Measurements from ENCODE around the gene ZNF835. TPM values are rescaled to one million over a fixed set of nuclear protein-coding genes. Genes with fewer than 3 reads are reported as not detected.
"Not testable (repeated sequence)": the region's sequence is repeated elsewhere in the genome, so short reads cannot be mapped to it uniquely, and the experiment has no call there.

Gene ZNF835
- total RNA-seq, 2 donors from 2014 or later, result 0.13 to 0.42 TPM

DNA sequence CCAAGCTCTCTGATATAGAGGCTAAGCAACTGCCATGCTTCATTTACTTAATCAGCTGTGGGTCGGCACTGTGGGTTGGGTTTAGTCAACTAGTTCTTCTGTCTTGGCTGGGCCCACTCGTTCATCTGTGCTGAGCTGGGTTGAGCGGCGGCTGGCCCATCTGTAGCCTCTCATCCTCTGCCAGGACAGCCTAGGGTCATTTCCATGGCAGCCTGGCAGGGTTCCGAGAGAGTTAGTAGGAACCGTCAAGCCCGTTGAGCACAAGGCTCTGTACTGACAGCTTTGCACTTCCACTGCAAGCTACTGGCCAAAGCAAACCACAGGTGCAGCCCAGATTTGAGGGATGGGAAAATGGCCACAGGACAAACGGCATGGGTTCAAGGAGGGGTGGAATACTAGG is 6.6 kb upstream of the ZNF835 start:
- Histone ChIP-seq H3K4me1 (ENCODE audit: control insufficient read depth, insufficient read depth, low read length) (no peaks in the 10 kb centered on the region), H3K36me3 (ENCODE audit: control insufficient read depth, insufficient read depth, low read length) (no peaks in the 10 kb centered on the region), H3K4me3 (ENCODE audit: low read length) (no peak overlapping the region), H3K9me3 (ENCODE audit: control insufficient read depth, low read length) (peaks cover 54% of the 10 kb centered on the region), H3K27ac (ENCODE audit: low read depth, low read length) (no peak overlapping the region), H3K27me3 (ENCODE audit: control insufficient read depth, insufficient read depth, low read length, poor library complexity, severe bottlenecking) (no peaks in the 10 kb centered on the region), H3K9ac (ENCODE audit: extremely low read depth, low read length, poor library complexity, severe bottlenecking) (no peak overlapping the region)
- WGBS, 2 experiments (ENCODE audit: insufficient coverage in 1 of 2, insufficient read length in 1 of 2), result 82% methylated on average over 7 to 8 of the region's 8 CpGs
- Mint-ChIP-seq H3K27me3 (ENCODE audit: insufficient read depth) (no peaks in the 10 kb centered on the region), H3K27ac (no peak overlapping the region), H3K36me3 (ENCODE audit: low read depth) (peaks cover 2% of the 10 kb centered on the region), H3K9me3 (peaks cover 84% of the 10 kb centered on the region), H3K4me3 (no peak overlapping the region), H3K4me1 (no peaks in the 10 kb centered on the region)
- TF ChIP-seq, protein P1, sequence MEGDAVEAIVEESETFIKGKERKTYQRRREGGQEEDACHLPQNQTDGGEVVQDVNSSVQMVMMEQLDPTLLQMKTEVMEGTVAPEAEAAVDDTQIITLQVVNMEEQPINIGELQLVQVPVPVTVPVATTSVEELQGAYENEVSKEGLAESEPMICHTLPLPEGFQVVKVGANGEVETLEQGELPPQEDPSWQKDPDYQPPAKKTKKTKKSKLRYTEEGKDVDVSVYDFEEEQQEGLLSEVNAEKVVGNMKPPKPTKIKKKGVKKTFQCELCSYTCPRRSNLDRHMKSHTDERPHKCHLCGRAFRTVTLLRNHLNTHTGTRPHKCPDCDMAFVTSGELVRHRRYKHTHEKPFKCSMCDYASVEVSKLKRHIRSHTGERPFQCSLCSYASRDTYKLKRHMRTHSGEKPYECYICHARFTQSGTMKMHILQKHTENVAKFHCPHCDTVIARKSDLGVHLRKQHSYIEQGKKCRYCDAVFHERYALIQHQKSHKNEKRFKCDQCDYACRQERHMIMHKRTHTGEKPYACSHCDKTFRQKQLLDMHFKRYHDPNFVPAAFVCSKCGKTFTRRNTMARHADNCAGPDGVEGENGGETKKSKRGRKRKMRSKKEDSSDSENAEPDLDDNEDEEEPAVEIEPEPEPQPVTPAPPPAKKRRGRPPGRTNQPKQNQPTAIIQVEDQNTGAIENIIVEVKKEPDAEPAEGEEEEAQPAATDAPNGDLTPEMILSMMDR (conservative IDR thresholded peaks at IDR 0.05), result no peak
- DNase-seq, result no peak

DNA sequence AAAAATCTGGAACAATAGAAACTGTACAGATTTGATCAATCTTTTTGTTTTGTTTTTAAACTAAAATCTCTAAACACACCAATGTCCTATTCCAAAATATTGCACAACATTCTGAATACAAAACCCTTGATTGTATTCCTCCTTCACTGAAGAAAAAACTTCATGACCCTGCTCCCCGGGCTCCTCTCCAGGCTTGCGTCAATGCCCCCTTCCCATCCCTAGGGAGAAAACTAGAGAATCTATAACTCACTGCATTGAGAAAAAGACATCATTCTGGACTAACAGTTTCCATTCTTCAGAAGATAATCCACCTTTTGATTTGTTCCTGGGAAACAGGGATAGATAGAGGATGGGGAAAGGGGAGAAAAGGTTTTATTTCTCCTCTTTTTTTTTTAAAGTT is 1.1 kb upstream of the ZNF835 start:
- DNase-seq; H3K36me3 ChIP-seq (ENCODE audit: control insufficient read depth, insufficient read depth, low read length); H3K27me3 Mint-ChIP-seq (ENCODE audit: insufficient read depth); H3K27ac Mint-ChIP-seq; H3K27ac ChIP-seq (ENCODE audit: low read depth, low read length); H3K27me3 ChIP-seq (ENCODE audit: control insufficient read depth, insufficient read depth, low read length, poor library complexity, severe bottlenecking); H3K4me1 Mint-ChIP-seq; H3K4me3 ChIP-seq (ENCODE audit: low read length); H3K36me3 Mint-ChIP-seq (ENCODE audit: low read depth); H3K4me3 Mint-ChIP-seq; H3K4me1 ChIP-seq (ENCODE audit: control insufficient read depth, insufficient read depth, low read length); H3K9ac ChIP-seq (ENCODE audit: extremely low read depth, low read length, poor library complexity, severe bottlenecking): not testable (repeated sequence)
- H3K9me3 Mint-ChIP-seq, result peaks cover 84% of the 10 kb centered on the region
- H3K9me3 ChIP-seq (ENCODE audit: control insufficient read depth, low read length), result peaks cover 27% of the 10 kb centered on the region
- 88 to 100% methylated on average over 1 to 2 of the region's 2 CpGs for WGBS, 2 experiments (ENCODE audit: insufficient coverage in 1 of 2, insufficient read length in 1 of 2)

DNA sequence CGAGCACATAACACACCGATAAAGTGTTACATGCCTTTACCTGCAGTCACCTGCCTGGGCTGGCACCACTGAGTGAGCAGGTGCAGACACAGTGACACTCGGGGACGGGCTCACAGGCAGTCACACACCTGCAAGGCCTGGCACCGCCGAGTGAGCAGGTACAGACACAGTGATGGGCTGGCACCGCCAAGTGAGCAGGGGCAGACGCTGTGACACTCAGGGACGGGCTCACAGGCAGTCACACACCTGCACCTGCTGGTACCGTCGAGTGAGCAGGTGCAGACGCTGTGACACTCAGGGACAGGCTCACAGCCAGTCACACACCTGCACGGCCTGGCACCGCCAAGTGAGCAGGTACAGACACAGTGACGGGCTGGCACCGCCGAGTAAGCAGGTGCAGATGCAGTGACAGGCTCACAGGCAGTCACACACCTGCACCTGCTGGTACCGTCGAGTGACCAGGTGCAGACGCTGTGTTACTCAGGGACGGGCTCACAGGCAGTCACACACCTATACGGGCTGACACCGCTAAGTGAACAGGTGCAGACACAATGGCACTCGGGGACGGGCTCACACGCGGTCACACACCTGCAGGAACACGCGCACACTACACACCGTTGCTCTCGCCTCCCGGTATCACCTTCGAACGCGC is 470 bp downstream of the ZNF835 start:
- no peak for DNase-seq
- Mint-ChIP-seq H3K4me3 (peak overlapping the region; percentile 42), H3K4me1 (no peaks in the 10 kb centered on the region), H3K36me3 (ENCODE audit: low read depth) (no peaks in the 10 kb centered on the region), H3K27ac (no peak overlapping the region), H3K27me3 (ENCODE audit: insufficient read depth) (no peaks in the 10 kb centered on the region), H3K9me3 (peaks cover 84% of the 10 kb centered on the region)
- Histone ChIP-seq H3K4me3 (ENCODE audit: low read length) (no peak overlapping the region), H3K9ac (ENCODE audit: extremely low read depth, low read length, poor library complexity, severe bottlenecking) (no peak overlapping the region), H3K9me3 (ENCODE audit: control insufficient read depth, low read length) (peaks cover 12% of the 10 kb centered on the region), H3K4me1 (ENCODE audit: control insufficient read depth, insufficient read depth, low read length) (no peaks in the 10 kb centered on the region), H3K36me3 (ENCODE audit: control insufficient read depth, insufficient read depth, low read length) (no peaks in the 10 kb centered on the region), H3K27me3 (ENCODE audit: control insufficient read depth, insufficient read depth, low read length, poor library complexity, severe bottlenecking) (no peaks in the 10 kb centered on the region), H3K27ac (ENCODE audit: low read depth, low read length) (no peak overlapping the region)
- 91 to 94% methylated on average over 29 to 35 of the region's 35 CpGs for WGBS, 2 experiments (ENCODE audit: insufficient coverage in 1 of 2, insufficient read length in 1 of 2)
- TF ChIP-seq, protein P1 (conservative IDR thresholded peaks at IDR 0.05), result no peak
